ENCODE measurements around the gene C1QC.
A peak's percentile ranks its signal among the peaks of the same experiment; 100 is the strongest.
"Not testable (repeated sequence)": the region's sequence is repeated elsewhere in the genome, so short reads cannot be mapped to it uniquely, and the experiment has no call there.

The C1QC gene

DNA sequence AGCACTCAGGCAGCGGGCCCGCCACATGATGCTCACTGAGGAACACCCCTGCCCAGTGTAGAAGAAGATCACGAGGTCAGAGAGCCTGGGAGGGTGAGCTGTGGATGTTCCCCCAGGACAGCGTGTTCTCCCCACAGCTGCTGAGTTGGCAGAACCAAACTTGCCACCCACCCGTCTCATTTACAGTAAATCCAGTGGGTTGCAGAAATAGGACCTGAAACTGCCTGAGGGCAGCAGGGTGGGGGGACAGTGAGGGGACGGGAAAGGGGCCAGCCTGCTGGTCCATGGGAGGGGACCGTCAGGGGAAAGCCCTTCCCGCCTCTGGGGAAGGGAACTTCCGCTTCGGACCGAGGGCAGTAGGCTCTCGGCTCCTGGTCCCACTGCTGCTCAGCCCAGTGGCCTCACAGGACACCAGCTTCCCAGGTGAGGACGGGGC, 9.5 kb downstream of the C1QC start, which contains the start of gene C1QB:
TSS of gene C1QB (plus strand) at position 356 of the 436 bp plus-strand sequence. CDS start 6,227 bp downstream, outside the sequence.
- H3K4me3 Mint-ChIP-seq: no peak within 1 kb of the TSS
- DNase-seq (ENCODE audit: low spot score in 2 of 2) (no peak), ATAC-seq (no peak)
- no peaks in the 10 kb centered on the region for H3K4me1 Mint-ChIP-seq
- H3K36me3 Mint-ChIP-seq: no peaks in the 10 kb centered on the region
- no peak within 1 kb of the TSS for H3K27ac Mint-ChIP-seq
- no peaks in the 10 kb centered on the region for H3K9me3 Mint-ChIP-seq

DNA sequence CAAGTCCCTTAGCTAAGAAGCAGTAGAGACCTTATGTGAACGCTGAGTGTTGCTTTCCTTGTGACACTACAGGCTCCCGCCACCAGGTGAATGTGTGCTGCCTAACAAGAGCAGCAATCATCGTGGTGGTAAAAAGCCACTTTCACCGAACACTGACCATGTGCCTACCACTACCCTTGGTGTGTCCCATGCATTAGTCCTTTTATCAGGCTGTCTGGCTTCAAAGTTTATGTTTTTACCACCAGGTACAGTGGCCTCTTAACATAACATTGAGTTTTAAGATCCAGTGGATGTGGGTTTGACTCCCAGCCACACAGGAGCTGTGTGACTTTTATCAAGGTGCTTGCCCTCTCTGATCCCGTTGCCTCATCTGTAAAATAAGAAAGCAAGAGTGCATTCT, 11.3 kb downstream of the C1QC start:
- no peaks in the 10 kb centered on the region for H3K36me3 Mint-ChIP-seq
- ATAC-seq (no peak), DNase-seq (ENCODE audit: low spot score in 2 of 2) (no peak)
- no peaks in the 10 kb centered on the region for H3K4me1 Mint-ChIP-seq
- no peaks in the 10 kb centered on the region for H3K9me3 Mint-ChIP-seq
- no peak overlapping the region for H3K4me3 Mint-ChIP-seq
- H3K27ac Mint-ChIP-seq: no peak overlapping the region

DNA sequence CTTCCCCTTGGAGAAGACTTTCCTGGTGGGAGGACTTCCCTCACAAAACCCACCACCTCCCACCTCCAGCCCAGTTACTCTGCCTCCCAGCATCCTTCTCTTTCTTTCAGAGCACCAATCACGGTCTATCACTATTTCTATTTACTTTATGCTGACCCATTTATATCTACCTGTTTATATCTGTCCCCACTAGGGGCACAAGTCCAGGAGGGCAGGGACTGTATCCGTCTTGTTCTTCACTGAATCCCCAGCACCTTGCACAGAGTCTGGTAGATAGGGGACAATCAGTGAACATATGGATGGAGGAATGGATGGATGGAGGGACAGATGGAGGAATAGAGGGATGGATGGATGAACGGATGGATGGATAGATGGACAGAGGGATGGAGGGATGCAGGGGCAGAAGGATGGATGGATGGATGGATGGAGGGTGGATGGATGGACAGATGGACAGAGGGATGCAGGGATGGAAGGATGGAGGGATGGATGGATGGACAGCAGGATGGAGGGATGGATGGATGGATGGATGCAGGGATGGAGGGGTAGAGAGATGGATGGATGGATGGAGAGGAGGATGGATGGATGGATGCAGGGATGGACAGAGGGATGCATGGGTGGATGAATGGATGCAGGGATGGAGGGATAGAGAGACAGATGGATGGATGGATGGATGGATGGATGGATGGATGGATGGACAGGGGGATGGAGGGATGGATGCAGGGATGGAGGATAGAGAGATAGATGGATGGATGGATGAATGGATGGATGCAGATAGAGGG, 15.1 kb downstream of the C1QC start:
- ATAC-seq (no peak), DNase-seq (ENCODE audit: low spot score in 2 of 2) (no peak)
- no peak overlapping the region for H3K27ac Mint-ChIP-seq
- H3K4me1 Mint-ChIP-seq: no peaks in the 10 kb centered on the region
- no peaks in the 10 kb centered on the region for H3K36me3 Mint-ChIP-seq
- H3K9me3 Mint-ChIP-seq: no peaks in the 10 kb centered on the region
- no peak overlapping the region for H3K4me3 Mint-ChIP-seq

DNA sequence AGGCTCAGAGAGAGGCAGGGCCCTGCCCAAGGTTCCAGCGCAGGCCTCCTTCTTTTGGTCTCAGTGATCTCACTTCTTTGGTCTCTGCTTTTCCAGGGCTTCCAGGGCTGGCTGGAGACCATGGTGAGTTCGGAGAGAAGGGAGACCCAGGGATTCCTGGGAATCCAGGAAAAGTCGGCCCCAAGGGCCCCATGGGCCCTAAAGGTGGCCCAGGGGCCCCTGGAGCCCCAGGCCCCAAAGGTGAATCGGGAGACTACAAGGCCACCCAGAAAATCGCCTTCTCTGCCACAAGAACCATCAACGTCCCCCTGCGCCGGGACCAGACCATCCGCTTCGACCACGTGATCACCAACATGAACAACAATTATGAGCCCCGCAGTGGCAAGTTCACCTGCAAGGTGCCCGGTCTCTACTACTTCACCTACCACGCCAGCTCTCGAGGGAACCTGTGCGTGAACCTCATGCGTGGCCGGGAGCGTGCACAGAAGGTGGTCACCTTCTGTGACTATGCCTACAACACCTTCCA, 17.3 kb downstream of the C1QC start:
- Mint-ChIP-seq H3K27ac (no peak overlapping the region), H3K4me1 (no peaks in the 10 kb centered on the region), H3K4me3 (no peak overlapping the region), H3K36me3 (no peaks in the 10 kb centered on the region), H3K9me3 (no peaks in the 10 kb centered on the region)
- no peak for DNase-seq (ENCODE audit: low spot score in 2 of 2)
- no peak for ATAC-seq

DNA sequence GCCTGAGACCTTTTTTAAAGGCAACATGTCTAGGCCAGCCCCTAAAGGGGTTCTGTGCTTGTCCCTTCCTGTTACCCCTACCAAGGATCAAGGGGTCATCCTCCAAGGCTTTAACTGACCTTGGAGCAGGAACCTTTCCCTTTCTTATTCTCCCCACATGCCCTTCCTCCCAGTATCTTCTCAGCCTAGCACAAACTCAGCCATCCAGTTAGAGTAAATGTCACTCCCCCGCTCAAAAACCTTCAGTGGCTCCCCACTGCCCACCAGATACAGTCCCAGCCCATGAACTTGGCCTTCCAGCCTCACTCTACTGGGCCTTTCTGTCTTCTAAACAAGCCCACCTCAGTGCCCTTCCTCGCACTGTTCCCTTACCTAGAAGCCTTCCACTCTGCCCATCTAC, 18.4 kb downstream of the C1QC start:
- Mint-ChIP-seq H3K4me3 (no peak overlapping the region), H3K9me3 (no peaks in the 10 kb centered on the region), H3K36me3 (no peaks in the 10 kb centered on the region), H3K27ac (no peak overlapping the region), H3K4me1 (no peaks in the 10 kb centered on the region)
- no peak for DNase-seq (ENCODE audit: low spot score in 2 of 2)
- no peak for ATAC-seq

DNA sequence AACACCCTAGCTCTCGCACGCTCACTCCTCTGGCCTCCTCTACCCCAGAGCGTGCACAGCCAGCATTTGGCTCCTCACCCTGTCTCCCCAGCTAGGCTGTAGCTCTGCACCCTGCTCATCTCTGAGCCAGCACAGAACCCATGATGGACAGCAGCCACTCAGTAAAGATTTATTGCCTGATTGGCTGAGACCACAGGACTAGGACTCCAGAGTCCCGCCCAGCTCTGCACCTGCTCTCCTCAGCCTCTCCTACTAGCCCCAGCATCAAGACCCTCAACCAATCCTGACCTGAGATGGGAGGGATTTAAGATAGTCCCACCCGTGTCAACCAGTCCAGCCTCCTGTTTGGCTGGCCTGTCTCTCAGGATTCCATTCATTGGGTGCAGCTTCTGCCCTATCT, 18.9 kb downstream of the C1QC start:
- Mint-ChIP-seq H3K9me3 (no peaks in the 10 kb centered on the region), H3K36me3 (no peaks in the 10 kb centered on the region), H3K27ac (no peak overlapping the region), H3K4me3 (no peak overlapping the region), H3K4me1 (no peaks in the 10 kb centered on the region)
- ATAC-seq (peak; percentile 46), DNase-seq (ENCODE audit: low spot score in 2 of 2) (no peak)

DNA sequence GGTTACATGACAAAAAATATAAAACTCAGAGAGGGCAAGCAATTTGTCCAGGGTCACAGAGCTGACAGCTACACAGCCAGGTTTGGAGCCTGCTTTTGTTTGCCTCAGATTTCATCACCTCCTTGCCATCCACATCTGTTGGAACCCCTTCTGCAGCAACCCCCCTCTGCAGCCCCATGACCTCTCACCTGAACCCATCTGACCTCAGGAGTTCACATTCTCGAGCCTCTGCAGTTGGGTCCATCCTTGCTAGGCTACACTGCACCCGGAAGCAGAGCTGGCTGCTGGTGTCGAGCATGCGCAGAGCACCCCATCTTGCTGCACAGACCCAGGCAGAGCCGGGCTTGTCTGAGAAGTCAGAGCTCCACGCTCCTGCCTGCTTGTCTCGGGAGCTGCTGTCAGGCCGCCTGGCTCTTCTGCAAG, 19.6 kb downstream of the C1QC start:
- no peaks in the 10 kb centered on the region for H3K36me3 Mint-ChIP-seq

DNA sequence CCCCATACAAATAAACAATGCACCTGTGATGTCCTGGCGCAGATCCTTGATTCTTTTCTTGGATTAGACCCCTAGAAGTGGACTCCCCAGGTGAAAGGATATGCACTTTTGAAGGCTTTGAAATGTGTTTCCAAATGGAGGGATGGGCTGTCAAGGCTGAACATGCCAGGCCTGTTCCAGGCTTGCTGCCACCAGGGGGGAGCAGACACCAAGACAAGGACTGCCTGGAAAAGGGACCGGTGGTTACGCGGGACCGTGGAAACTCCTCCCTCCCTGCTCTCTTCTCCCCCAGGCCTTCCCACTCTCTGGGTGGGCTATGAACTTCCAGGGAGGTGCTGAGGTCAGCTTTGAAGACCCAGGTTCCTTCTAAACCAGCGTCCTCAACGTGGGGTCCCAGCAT, 22.3 kb downstream of the C1QC start:
- ATAC-seq (no peak), DNase-seq (ENCODE audit: low spot score in 2 of 2) (no peak)
- no peaks in the 10 kb centered on the region for H3K9me3 Mint-ChIP-seq
- H3K27ac Mint-ChIP-seq: no peak overlapping the region
- no peak overlapping the region for H3K4me3 Mint-ChIP-seq
- no peaks in the 10 kb centered on the region for H3K36me3 Mint-ChIP-seq
- H3K4me1 Mint-ChIP-seq: no peaks in the 10 kb centered on the region

More for the DNA sequence above, 19.6 kb downstream of the C1QC start:
- Mint-ChIP-seq H3K4me1 (no peaks in the 10 kb centered on the region), H3K9me3 (no peaks in the 10 kb centered on the region), H3K27ac (no peak overlapping the region), H3K4me3 (no peak overlapping the region)
- DNase-seq (ENCODE audit: low spot score in 2 of 2) (no peak), ATAC-seq (no peak)

DNA sequence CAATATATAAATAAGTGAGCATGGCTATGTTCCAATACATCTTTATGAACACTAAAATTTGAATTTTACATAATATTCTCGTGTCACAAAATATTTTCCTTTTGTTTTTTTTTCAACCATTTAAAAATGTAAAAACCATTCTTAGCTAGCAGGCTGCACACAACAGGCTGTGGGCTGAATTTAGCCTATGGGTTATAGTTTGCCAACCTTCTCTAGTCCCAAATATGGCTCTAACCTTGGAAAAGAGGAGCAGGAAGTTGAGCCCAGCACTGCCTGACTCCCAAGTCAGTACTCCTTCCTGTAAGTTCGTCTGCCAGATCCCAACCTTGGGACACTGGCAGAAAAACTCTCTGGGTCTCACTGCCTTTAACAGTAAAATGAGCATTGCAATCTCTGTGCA, 23.0 kb downstream of the C1QC start:
- Mint-ChIP-seq H3K4me1 (no peaks in the 10 kb centered on the region), H3K27ac (no peak overlapping the region), H3K36me3 (no peaks in the 10 kb centered on the region), H3K9me3 (no peaks in the 10 kb centered on the region), H3K4me3 (no peak overlapping the region)
- ATAC-seq (no peak), DNase-seq (ENCODE audit: low spot score in 2 of 2) (no peak)

DNA sequence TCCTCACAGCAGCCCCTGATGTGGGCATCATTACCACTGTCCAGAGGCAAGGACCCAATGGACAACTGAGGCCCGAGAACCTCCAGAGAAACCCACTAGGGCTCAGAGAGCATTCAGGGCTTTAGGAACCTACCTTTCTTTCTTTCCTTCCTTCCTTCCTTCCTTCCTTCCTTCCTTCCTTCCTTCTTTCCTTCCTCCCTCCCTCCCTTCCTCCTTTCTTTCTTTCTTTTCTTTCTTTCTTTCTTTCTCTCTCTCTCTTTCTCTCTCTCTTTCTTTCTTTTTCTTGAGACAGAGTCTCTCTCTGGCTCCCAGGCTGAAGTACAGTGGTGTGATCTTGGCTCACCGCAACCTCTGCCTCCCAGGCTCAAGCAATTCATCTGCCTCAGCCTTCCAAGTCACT, 25.4 kb downstream of the C1QC start:
- H3K9me3 Mint-ChIP-seq: not testable (repeated sequence)

DNA sequence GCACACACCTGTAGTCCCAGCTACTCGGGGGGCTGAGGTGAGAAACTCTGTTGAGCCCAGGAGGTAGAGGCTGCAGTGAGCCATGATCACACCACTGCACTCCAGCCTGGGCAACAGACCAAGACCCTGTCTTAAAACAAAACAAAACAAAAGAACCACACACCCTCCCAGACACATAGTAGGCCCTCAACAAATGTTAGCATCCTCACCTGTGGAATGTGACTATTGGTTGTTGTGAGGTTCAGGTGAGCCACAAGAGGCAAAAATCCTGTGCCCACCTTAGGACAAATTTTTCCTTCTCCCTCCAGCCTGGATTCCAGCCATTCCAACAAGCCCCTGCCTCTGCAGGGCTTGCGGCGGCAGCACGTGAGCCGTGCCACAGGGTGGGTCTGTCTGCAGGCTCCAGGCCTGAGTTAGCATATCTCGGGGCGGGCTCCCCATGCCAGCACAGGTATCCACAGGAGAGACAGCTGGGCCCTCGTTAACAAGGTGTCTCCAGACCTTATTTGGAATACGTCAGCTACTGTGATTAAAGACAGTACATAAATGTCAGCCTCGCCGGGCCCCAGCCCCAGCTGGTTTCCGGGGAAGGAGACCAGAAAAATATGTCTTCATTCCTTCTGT, 27.0 kb downstream of the C1QC start:
- no peak for DNase-seq (ENCODE audit: low spot score in 2 of 2)
- ATAC-seq: no peak
- Mint-ChIP-seq H3K9me3 (no peaks in the 10 kb centered on the region), H3K27ac (no peak overlapping the region), H3K4me1 (peaks cover 8% of the 10 kb centered on the region), H3K4me3 (no peak overlapping the region), H3K36me3 (no peaks in the 10 kb centered on the region)

More for the DNA sequence above, 25.4 kb downstream of the C1QC start:
- H3K36me3 Mint-ChIP-seq; DNase-seq (ENCODE audit: low spot score in 2 of 2); H3K27ac Mint-ChIP-seq; H3K4me1 Mint-ChIP-seq; ATAC-seq; H3K4me3 Mint-ChIP-seq: not testable (repeated sequence)

DNA sequence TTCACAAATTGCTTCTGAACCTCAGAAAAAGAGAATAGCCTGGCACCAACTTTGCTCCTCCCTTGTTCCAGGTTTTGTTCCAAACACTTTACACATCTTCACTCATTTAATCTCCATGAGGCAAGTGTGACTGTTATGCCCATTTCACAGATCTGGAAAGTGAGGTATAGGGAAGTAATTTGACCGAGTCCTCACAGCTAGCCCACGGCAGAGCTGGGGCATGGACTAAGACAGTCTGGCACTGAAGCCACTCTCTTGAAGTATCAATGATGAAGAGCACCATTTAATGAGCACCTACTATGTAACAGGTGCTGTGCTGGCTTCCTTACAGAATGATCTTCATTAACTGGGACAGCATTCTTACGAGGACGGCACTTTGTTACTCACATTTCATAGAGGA, 28.6 kb downstream of the C1QC start:
- Mint-ChIP-seq H3K27ac (no peak overlapping the region), H3K4me1 (peaks cover 8% of the 10 kb centered on the region), H3K9me3 (no peaks in the 10 kb centered on the region), H3K36me3 (no peaks in the 10 kb centered on the region), H3K4me3 (no peak overlapping the region)
- ATAC-seq: no peak
- no peak for DNase-seq (ENCODE audit: low spot score in 2 of 2)

DNA sequence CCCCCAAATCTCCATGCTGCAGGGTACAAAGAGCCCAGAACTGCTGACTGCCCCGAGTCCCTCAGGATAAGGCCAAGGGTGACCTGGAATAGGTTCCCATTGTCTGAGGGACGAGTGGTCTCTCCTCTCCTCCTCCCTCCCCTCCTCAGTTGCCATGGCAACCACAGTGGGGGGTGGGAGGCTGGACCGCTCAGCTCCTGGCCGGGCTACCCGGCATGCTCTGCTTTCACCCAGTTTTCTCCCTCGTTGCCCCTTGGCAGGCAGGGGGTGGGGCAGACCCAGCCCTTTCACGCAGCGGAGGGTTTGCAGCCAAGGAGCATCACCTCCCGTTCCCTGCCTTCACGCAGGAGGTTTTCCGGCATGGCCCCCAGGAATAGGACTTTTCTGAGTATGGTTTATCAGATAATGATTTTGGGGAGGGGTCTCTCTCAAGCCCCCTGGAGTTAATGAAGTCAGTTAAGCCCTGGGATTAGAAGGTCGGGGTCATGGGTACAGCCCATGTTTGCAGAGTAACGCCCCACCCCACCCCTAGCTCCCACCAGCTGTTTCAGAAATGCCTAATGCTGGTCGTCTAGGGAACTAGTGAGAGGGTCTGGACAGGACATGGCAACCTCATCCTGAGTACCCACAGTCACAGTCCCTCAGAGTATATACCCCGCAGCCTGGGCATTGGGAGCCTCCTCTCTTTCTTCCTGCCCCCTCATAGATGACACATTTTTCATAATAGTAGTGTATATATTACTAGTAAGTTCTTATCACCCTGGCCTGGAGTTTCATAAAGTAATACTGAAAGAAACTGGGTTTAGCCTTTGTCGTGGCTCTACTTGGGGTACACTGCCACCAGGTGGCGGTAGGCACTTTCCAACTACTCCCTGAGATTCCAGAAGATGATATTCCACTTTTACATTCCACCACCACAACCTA, 30.3 kb downstream of the C1QC start:
- DNase-seq (ENCODE audit: low spot score in 2 of 2): peak in 1 of 2 donors; percentile 61
- H3K36me3 Mint-ChIP-seq: no peaks in the 10 kb centered on the region

DNA sequence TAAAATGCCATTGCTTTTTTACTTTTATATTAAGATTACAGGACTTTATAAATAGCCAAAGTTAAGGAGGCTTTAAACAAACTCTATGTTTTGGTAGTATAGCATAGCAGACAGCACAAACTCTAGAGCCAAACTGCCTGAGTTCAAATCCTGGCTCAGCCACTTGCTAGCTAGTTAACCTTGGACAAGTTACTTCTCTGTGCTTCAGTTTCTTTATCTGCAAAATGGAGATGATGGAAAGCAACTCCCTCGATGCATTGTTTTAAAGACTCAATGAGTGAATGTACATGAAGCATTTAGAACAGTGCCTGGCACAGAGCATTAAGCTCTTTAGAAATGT, 30.9 kb downstream of the C1QC start:
- DNase-seq (ENCODE audit: low spot score in 2 of 2): no peak
- no peak for ATAC-seq
- H3K9me3 Mint-ChIP-seq: no peaks in the 10 kb centered on the region
- no peaks in the 10 kb centered on the region for H3K36me3 Mint-ChIP-seq
- no peak overlapping the region for H3K4me3 Mint-ChIP-seq
- no peak overlapping the region for H3K27ac Mint-ChIP-seq
- peaks cover 8% of the 10 kb centered on the region for H3K4me1 Mint-ChIP-seq

More for the DNA sequence above, 30.3 kb downstream of the C1QC start:
- ATAC-seq: peak; percentile 87
- H3K4me3 Mint-ChIP-seq: no peak overlapping the region
- H3K9me3 Mint-ChIP-seq: no peaks in the 10 kb centered on the region
- H3K4me1 Mint-ChIP-seq: peaks cover 8% of the 10 kb centered on the region
- H3K27ac Mint-ChIP-seq: no peak overlapping the region

DNA sequence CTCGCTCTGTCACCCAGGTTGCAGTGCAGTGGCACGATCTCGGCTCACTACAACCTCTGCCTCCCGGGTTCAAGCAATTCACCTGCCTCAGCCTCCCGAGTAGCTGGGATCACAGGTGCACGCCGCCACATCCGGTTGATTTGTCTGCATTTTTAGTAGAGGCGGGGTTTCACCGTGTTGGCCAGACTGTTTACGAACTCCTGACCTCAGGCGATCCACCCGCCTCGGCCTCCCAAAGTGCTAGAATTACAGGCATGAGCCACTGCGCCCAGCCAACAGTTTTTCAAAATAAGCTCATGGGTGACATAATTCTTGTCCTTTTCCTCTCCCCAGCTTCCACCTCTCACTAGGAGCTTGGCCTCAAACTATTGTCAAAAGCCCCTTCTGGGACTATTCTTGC, 32.7 kb downstream of the C1QC start:
- not testable (repeated sequence) for H3K9me3 Mint-ChIP-seq; H3K36me3 Mint-ChIP-seq; ATAC-seq; DNase-seq (ENCODE audit: low spot score in 2 of 2); H3K4me3 Mint-ChIP-seq; H3K4me1 Mint-ChIP-seq; H3K27ac Mint-ChIP-seq

Measured in stimulated activated effector memory CD8-positive, alpha-beta T cell treated with anti-CD3 and anti-CD28 coated beads, Interleukin-12 subunit alpha, Interleukin-12 subunit beta, amount 100 ng/mL, for 72 hours (primary cell).